HepG2 (cell line): ENCODE data around the gene PREX1. TPM values are rescaled to one million over a fixed set of nuclear protein-coding genes. Genes with fewer than 3 reads are reported as not detected.

Experiments used
- ATAC-seq: fragments of 200-7000 bp; cut with Tn5 transposase; 3 replicates; pipeline ENCODE4 v1.9.1; 2020; ENCODE audit warnings: mild to moderate bottlenecking, moderate library complexity
- BruUV-seq: library from RNA; stranded (reverse); fragments of 400-500 nt; replicated peaks from 2 replicates; lab custom pipeline; 2021; lab: Mats Ljungman, UMichigan
- CTCF ChIA-PET: fragments of 300-600 bp; formaldehyde crosslinking; extraction: SDS; loops from one replicate; lab custom pipeline; 2021; ENCODE audit warnings: low total read pairs, inconsistent platforms, low intra/inter-chr PET ratio; lab: Yijun Ruan, JAX
- POLR2A ChIA-PET: fragments of 350-600 bp; sonication (Branson Sonifier 250); formaldehyde crosslinking; loops from one replicate; lab custom pipeline; 2020; ENCODE audit warnings: antibody characterized with exemption, inconsistent platforms; lab: Yijun Ruan, JAX
- DNase-seq: peaks from one replicate; pipeline ENCODE4 v3.0.0-alpha.2; 2015; ENCODE audit warnings: low spot score
- FAIRE-seq: peaks from 3 replicates; lab custom pipeline; 2011; peaks lifted over from hg19 to GRCh38; lab: Jason Lieb, UNC
- H2AFZ ChIP-seq: one replicate; pipeline ENCODE4 v1.6.1; 2011; ENCODE audit warnings: low read length, inconsistent platforms
- H3K27ac ChIP-seq: fragments of 300-600 bp; 3 replicates; pipeline ENCODE4 v1.8.0; 2011; ENCODE audit warnings: mixed run types, mild to moderate bottlenecking, mixed read lengths, low read length, inconsistent platforms; ENCODE audit not compliant: insufficient read depth; ENCODE audit errors: extremely low read length
- H3K27me3 ChIP-seq, 2 experiments: fragments of 200-600 bp in 1 of 2; 2 replicates in 1 of 2; 3 replicates in 1 of 2; pipeline versions ENCODE4 v1.6.0 to v1.8.0; 2011; ENCODE audit warnings: low read length in 2 of 2, mild to moderate bottlenecking in 2 of 2, moderate library complexity in 2 of 2, inconsistent platforms in 1 of 2; ENCODE audit not compliant: insufficient read depth in 2 of 2, control insufficient read depth in 1 of 2
- H3K36me3 ChIP-seq, 2 experiments: fragments of 200-600 bp in 1 of 2; replicated peaks in 1 of 2; 2 replicates in 1 of 2; 3 replicates in 1 of 2; pipeline versions ENCODE4 v1.5.1 to v1.8.0; 2011; ENCODE audit warnings: low read length in 2 of 2, inconsistent platforms in 1 of 2; ENCODE audit not compliant: insufficient read depth in 2 of 2, control insufficient read depth in 1 of 2
- H3K4me1 ChIP-seq: 2 replicates; pipeline ENCODE4 v1.5.1; 2012; ENCODE audit warnings: low read length, inconsistent platforms; ENCODE audit not compliant: insufficient read depth
- H3K4me2 ChIP-seq: 2 replicates; pipeline ENCODE4 v1.6.0; 2011; ENCODE audit warnings: low read depth, low read length, inconsistent platforms
- H3K4me3 ChIP-seq, 3 experiments: fragments of 200-600 bp in 1 of 3; sonication (generic), shearing (Covaris generic) in 1 of 3; replicated peaks in 1 of 3; 2 replicates each; pipeline ENCODE4 v1.5.1; 2011 to 2016; ENCODE audit warnings: low read length in 3 of 3, inconsistent platforms in 2 of 3, low read depth in 2 of 3, mild to moderate bottlenecking in 2 of 3, control low read depth in 1 of 3, mixed read lengths in 1 of 3; ENCODE audit not compliant: insufficient read depth in 1 of 3
- H3K79me2 ChIP-seq: one replicate; pipeline ENCODE4 v1.6.1; 2011; ENCODE audit warnings: low read length, inconsistent platforms; ENCODE audit not compliant: insufficient read depth
- H3K9ac ChIP-seq: 2 replicates; pipeline ENCODE4 v1.6.0; 2011; ENCODE audit warnings: mild to moderate bottlenecking, low read depth, low read length, inconsistent platforms; ENCODE audit not compliant: insufficient read depth
- H3K9me3 ChIP-seq: 2 replicates; pipeline ENCODE4 v1.5.1; 2012; ENCODE audit warnings: mild to moderate bottlenecking, low read length
- H4K20me1 ChIP-seq: 2 replicates; pipeline ENCODE4 v1.6.0; 2011; ENCODE audit warnings: inconsistent platforms, mild to moderate bottlenecking, low read length, moderate library complexity; ENCODE audit not compliant: insufficient read depth
- CC2D1A ChIP-seq: sonication (generic); formaldehyde crosslinking; IDR thresholded peaks from 2 replicates; pipeline ENCODE4 v1.8.1; 2023; ENCODE audit warnings: mild to moderate bottlenecking, missing genetic modification reagents
- FOXA1 ChIP-seq, 2 experiments: fragments of 450-650 bp in 1 of 2; sonication (generic) in 1 of 2; formaldehyde crosslinking in 1 of 2; IDR thresholded peaks; 2 replicates each; pipeline versions ENCODE4 v1.4.0 to v1.6.1; 2016 to 2020; ENCODE audit warnings: missing genetic modification reagents in 1 of 2
- HOXA9 ChIP-seq: sonication (generic); formaldehyde crosslinking; IDR thresholded peaks from 2 replicates; pipeline ENCODE4 v1.8.1; 2022; ENCODE audit warnings: missing genetic modification reagents, mild to moderate bottlenecking, moderate library complexity, borderline replicate concordance
- KLF12 ChIP-seq: sonication (generic); formaldehyde crosslinking; IDR thresholded peaks from 2 replicates; pipeline ENCODE4 v1.4.0; 2020; ENCODE audit warnings: missing genetic modification reagents, borderline replicate concordance
- NFKB2 ChIP-seq: sonication (generic); formaldehyde crosslinking; IDR thresholded peaks from 2 replicates; pipeline ENCODE4 v1.4.0; 2020; ENCODE audit warnings: missing genetic modification reagents, borderline replicate concordance
- NKX3-1 ChIP-seq: sonication (generic); formaldehyde crosslinking; IDR thresholded peaks from 2 replicates; pipeline ENCODE4 v1.5.0; 2020; ENCODE audit warnings: missing genetic modification reagents
- SIX4 ChIP-seq: sonication (generic); formaldehyde crosslinking; IDR thresholded peaks from 2 replicates; pipeline ENCODE4 v1.4.0; 2020; ENCODE audit warnings: missing genetic modification reagents
- ZBTB42 ChIP-seq: sonication (generic); formaldehyde crosslinking; IDR thresholded peaks from 2 replicates; pipeline ENCODE4 v1.5.0; 2020; ENCODE audit warnings: mild to moderate bottlenecking, missing genetic modification reagents
- ZNF737 ChIP-seq: sonication (generic); formaldehyde crosslinking; IDR thresholded peaks from 2 replicates; pipeline ENCODE4 v1.5.0; 2020; ENCODE audit warnings: missing genetic modification reagents, mild to moderate bottlenecking, borderline replicate concordance
- WGBS: methylation state at CpG from one replicate; pipeline ENCODE4 v1.1.6; 2017; ENCODE audit warnings: low lambda C conversion rate; 5-methylcytosine and 5-hydroxymethylcytosine counted together
- in situ Hi-C: cut with HindIII; loops from 2 replicates; pipeline ENCODE4 v1.10.0; 2017; ENCODE audit warnings: low pct_unique_long_range_greater_than_20kb; ENCODE audit not compliant: extremely low pct_ligation_motif_present
- intact Hi-C: fragments of 100-400 bp; cut with micrococcal nuclease; formaldehyde crosslinking; loops from one replicate; pipeline ENCODE4 v1.10.0; 2022; ENCODE audit not compliant: unreplicated experiment
- polyA plus RNA-seq, 8 experiments: library from polyadenylated mRNA; depleted of rRNA in 3 of 8; stranded (reverse) in 7 of 8; unstranded in 1 of 8; fragments of >200 nt; fragmentation: Illumina TruSeq in 4 of 8; extraction: Trizol in 4 of 8; gene quantifications; 2 replicates each; pipeline versions ENCODE4 v1.2.1 to v1.2.3, GENCODE V29; 2011 to 2016; ENCODE audit warnings: low read depth in 4 of 8, missing spikeins in 1 of 8, mixed read lengths in 1 of 8; ENCODE audit not compliant: insufficient read depth in 1 of 8
- total RNA-seq, 5 experiments: library from RNA; depleted of rRNA; stranded (reverse); fragments of >200 nt; fragmentation: Illumina TruSeq; extraction: Trizol; gene quantifications; 2 replicates each; pipeline ENCODE4 v1.2.3, GENCODE V29; 2016; ENCODE audit warnings: low read depth in 1 of 5
- TF ChIP-seq, protein P1 (sequence below): sonication (generic); formaldehyde crosslinking; IDR thresholded peaks from 2 replicates; pipeline ENCODE4 v1.4.0; 2020; ENCODE audit warnings: missing genetic modification reagents; ENCODE audit errors: not compliant biosample characterization
- TF ChIP-seq, protein P2 (sequence below): sonication (generic); formaldehyde crosslinking; IDR thresholded peaks from 2 replicates; pipeline ENCODE4 v1.4.0; 2020; ENCODE audit warnings: missing genetic modification reagents
- TF ChIP-seq, protein P3 (sequence below): sonication (generic); IDR thresholded peaks from 2 replicates; pipeline ENCODE4 v1.6.1; 2016; ENCODE audit warnings: low read depth, borderline replicate concordance
- TF ChIP-seq, protein P4 (sequence below): sonication (generic); formaldehyde crosslinking; IDR thresholded peaks from 2 replicates; pipeline ENCODE4 v1.5.0; 2020; ENCODE audit warnings: missing genetic modification reagents, mild to moderate bottlenecking, borderline replicate concordance

The PREX1 gene
- total and polyA plus RNA-seq, 2 of the 13 experiments (the other 11 are each of a cell fraction or from before 2014, with no cell fraction given): 0.02 to 0.04 TPM

DNA sequence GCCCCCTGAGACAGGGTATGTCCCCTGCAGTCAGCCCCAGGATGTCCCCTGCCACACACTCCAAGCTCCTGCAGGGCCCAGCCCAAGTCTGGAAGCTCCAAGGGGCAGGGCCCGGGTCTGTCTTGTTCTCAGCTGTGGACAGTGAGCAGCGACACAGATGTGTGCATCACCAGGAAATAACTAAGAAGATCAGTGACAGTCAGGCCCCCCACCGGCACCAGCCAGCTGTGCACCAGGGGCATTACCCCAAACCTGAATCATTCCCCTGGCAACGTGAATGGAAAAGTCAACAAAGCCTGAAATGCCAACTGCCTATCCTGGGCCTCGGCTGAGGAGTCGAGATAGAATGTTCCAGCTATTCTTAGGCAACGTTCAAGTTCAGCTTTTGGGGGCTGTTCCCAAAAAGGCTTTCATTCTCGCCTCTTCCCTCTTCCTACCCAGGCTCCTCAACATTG is 105.0 kb downstream of the PREX1 start:
- ATAC-seq (peak; percentile 59), DNase-seq (peak; percentile 34), FAIRE-seq (no peak)
- Histone ChIP-seq H3K4me2 (peak overlapping the region; percentile 82), H3K9ac (no peak overlapping the region; the same call in 1 of the 2 replicates), H3K4me3 (peak overlapping the region in 2 of 3 experiments; percentile 26 to 69; a peak in 4 of 6 replicates), H3K27me3 (peaks cover 1 to 8% of the 10 kb centered on the region in 2 experiments; a peak in 2 of 5 replicates), H4K20me1 (no peaks in the 10 kb centered on the region), H3K79me2 (no peaks in the 10 kb centered on the region), H3K27ac (no peak overlapping the region), H3K36me3 (no peaks in the 10 kb centered on the region), H2AFZ (no peak overlapping the region), H3K9me3 (no peaks in the 10 kb centered on the region), H3K4me1 (peaks cover 34% of the 10 kb centered on the region)
- intact Hi-C loops: loop anchor here (1.0 kb wide), 1 partner anchor 65 kb away; no protein-coding TSS in a partner anchor
- WGBS: 5% methylated on average over 8 of the region's 8 CpGs
- ChIA-PET CTCF (interaction anchor here (3.9 kb wide), 1 partner anchor 65 kb away, joined by 29 read pairs; no protein-coding TSS in a partner anchor), POLR2A (interaction anchor here (1.4 kb wide), 1 partner anchor 65 kb away, joined by 3 read pairs; no protein-coding TSS in a partner anchor)
- no TSS peak for BruUV-seq
- in situ Hi-C loops: loop anchor here (5.0 kb wide), 1 partner anchor 65 kb away; no protein-coding TSS in a partner anchor
- TF ChIP-seq, protein P1, sequence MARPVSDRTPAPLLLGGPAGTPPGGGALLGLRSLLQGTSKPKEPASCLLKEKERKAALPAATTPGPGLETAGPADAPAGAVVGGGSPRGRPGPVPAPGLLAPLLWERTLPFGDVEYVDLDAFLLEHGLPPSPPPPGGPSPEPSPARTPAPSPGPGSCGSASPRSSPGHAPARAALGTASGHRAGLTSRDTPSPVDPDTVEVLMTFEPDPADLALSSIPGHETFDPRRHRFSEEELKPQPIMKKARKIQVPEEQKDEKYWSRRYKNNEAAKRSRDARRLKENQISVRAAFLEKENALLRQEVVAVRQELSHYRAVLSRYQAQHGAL (CRISPR knock-in tag): peak; percentile 31
- TF ChIP-seq ZBTB42 (0 out of 2 replicates have a peak, but pooled peaks have one; percentile 21), SIX4 (CRISPR knock-in tag) (no peak), HOXA9 (no peak), NFKB2 (0 out of 2 replicates have a peak, but pooled peaks have one; percentile 52), KLF12 (0 out of 2 replicates have a peak, but pooled peaks have one; percentile 41), FOXA1 (IDR thresholded peaks at IDR 0.05) (no peak), FOXA1 (CRISPR knock-in tag; IDR thresholded peaks at IDR 0.05) (peak; percentile 78), ZNF737 (CRISPR knock-in tag) (0 out of 2 replicates have a peak, but pooled peaks have one; percentile 52), NKX3-1 (CRISPR knock-in tag) (no peak), CC2D1A (CRISPR knock-in tag) (no peak)
- TF ChIP-seq, protein P2, sequence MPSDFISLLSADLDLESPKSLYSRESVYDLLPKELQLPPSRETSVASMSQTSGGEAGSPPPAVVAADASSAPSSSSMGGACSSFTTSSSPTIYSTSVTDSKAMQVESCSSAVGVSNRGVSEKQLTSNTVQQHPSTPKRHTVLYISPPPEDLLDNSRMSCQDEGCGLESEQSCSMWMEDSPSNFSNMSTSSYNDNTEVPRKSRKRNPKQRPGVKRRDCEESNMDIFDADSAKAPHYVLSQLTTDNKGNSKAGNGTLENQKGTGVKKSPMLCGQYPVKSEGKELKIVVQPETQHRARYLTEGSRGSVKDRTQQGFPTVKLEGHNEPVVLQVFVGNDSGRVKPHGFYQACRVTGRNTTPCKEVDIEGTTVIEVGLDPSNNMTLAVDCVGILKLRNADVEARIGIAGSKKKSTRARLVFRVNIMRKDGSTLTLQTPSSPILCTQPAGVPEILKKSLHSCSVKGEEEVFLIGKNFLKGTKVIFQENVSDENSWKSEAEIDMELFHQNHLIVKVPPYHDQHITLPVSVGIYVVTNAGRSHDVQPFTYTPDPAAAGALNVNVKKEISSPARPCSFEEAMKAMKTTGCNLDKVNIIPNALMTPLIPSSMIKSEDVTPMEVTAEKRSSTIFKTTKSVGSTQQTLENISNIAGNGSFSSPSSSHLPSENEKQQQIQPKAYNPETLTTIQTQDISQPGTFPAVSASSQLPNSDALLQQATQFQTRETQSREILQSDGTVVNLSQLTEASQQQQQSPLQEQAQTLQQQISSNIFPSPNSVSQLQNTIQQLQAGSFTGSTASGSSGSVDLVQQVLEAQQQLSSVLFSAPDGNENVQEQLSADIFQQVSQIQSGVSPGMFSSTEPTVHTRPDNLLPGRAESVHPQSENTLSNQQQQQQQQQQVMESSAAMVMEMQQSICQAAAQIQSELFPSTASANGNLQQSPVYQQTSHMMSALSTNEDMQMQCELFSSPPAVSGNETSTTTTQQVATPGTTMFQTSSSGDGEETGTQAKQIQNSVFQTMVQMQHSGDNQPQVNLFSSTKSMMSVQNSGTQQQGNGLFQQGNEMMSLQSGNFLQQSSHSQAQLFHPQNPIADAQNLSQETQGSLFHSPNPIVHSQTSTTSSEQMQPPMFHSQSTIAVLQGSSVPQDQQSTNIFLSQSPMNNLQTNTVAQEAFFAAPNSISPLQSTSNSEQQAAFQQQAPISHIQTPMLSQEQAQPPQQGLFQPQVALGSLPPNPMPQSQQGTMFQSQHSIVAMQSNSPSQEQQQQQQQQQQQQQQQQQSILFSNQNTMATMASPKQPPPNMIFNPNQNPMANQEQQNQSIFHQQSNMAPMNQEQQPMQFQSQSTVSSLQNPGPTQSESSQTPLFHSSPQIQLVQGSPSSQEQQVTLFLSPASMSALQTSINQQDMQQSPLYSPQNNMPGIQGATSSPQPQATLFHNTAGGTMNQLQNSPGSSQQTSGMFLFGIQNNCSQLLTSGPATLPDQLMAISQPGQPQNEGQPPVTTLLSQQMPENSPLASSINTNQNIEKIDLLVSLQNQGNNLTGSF (CRISPR knock-in tag): 0 out of 2 replicates have a peak, but pooled peaks have one; percentile 15
- TF ChIP-seq, protein P3, sequence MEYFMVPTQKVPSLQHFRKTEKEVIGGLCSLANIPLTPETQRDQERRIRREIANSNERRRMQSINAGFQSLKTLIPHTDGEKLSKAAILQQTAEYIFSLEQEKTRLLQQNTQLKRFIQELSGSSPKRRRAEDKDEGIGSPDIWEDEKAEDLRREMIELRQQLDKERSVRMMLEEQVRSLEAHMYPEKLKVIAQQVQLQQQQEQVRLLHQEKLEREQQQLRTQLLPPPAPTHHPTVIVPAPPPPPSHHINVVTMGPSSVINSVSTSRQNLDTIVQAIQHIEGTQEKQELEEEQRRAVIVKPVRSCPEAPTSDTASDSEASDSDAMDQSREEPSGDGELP: peak; percentile 47; the same call in 1 of the 2 replicates
- TF ChIP-seq, protein P4, sequence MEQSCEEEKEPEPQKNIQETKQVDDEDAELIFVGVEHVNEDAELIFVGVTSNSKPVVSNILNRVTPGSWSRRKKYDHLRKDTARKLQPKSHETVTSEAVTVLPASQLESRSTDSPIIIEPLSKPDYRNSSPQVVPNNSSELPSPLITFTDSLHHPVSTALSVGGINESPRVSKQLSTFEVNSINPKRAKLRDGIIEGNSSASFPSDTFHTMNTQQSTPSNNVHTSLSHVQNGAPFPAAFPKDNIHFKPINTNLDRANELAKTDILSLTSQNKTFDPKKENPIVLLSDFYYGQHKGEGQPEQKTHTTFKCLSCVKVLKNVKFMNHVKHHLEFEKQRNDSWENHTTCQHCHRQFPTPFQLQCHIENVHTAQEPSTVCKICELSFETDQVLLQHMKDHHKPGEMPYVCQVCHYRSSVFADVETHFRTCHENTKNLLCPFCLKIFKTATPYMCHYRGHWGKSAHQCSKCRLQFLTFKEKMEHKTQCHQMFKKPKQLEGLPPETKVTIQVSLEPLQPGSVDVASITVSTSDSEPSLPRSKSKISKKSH (CRISPR knock-in tag): 0 out of 2 replicates have a peak, but pooled peaks have one; percentile 3
